ENCODE measurements around the gene STRADA. TPM values are rescaled to one million over a fixed set of nuclear protein-coding genes. Genes with fewer than 3 reads are reported as not detected.

STRADA gene
- total and polyA plus RNA-seq, 10 of the 15 experiments (the other 5 are each of a cell fraction or from before 2014, with no cell fraction given), result 13.3 to 54.1 (median 44.0) TPM

DNA sequence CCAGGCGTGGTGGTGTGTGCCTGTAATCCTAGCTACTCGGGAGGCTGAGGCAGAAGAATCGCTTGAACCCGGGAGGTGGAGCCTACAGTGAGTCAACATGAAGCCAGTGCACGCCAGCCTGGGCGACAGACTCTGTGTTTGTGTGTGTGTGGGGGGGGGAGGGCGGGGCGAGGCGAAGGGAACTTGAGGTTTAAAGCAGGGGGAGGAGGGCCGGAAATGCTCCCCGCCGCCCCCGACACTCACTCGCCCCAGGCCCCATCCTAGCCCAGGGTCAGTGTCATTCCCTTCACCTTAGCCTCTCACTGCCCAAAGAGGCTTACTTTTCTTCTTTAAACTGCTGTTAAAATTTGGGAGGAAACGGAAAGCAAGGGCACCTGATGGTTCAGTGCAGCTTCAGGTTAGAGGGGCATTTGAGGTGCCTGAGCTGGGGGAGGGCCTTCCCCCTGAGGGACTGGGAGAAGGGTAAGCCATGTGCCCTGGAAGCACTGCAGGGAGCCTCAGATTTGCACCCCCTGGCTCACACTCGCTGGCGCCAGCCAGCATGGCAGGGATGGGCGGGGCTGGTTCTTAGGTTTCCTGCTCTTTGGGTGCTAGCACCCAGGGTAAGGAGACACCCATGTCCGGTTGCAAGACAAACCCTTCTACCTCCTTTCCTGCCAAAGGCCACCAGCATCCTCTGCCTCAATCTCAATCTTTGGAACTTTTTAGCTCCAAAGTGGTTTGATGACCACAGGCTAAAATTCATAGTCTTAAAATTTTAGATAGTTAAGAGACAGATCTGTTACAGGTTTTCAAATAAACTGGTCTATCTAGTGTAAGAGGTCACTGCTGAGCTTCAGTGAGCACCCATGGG lies 39.5 kb downstream of the STRADA start (continued):
- TF ChIP-seq, protein P1, sequence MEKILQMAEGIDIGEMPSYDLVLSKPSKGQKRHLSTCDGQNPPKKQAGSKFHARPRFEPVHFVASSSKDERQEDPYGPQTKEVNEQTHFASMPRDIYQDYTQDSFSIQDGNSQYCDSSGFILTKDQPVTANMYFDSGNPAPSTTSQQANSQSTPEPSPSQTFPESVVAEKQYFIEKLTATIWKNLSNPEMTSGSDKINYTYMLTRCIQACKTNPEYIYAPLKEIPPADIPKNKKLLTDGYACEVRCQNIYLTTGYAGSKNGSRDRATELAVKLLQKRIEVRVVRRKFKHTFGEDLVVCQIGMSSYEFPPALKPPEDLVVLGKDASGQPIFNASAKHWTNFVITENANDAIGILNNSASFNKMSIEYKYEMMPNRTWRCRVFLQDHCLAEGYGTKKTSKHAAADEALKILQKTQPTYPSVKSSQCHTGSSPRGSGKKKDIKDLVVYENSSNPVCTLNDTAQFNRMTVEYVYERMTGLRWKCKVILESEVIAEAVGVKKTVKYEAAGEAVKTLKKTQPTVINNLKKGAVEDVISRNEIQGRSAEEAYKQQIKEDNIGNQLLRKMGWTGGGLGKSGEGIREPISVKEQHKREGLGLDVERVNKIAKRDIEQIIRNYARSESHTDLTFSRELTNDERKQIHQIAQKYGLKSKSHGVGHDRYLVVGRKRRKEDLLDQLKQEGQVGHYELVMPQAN (conservative IDR thresholded peaks at IDR 0.05), result peak; percentile 44
- peak; percentile 31; the same call in 1 of the 2 replicates for TF ChIP-seq DPF2 (IDR thresholded peaks at IDR 0.05)

DNA sequence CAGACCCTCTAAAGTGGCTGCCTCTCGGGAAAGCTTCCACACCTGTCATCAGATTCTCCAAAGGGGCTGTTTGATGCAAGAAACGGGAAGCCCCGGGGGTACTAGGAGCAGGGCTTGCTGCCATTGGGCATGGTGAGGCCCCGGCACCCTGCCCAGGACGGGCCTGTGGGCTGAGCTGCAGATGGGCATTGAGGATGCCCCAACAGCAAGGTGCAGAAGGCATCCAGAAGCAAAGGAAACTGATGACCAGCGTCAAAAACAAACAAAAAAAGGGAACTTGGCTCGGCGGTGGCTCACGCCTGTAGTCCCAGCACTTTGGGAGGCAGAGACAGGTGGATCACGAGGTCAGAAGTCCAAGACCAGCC lies 40.2 kb downstream of the STRADA start:
- Histone ChIP-seq H3K9ac (ENCODE audit: control insufficient read depth, insufficient read depth, low read length) (peak overlapping the region; percentile 86), H3K36me3 (ENCODE audit: control insufficient read depth in 2 of 2, insufficient read depth in 2 of 2, low read length in 1 of 2) (peaks cover 1 to 11% of the 10 kb centered on the region in 2 experiments; a peak in 3 of 4 replicates), H3K4me3 (peak overlapping the region; percentile 91), H4K20me1 (ENCODE audit: control insufficient read depth, insufficient read depth) (no peaks in the 10 kb centered on the region), H3K4me1 (ENCODE audit: control insufficient read depth, insufficient read depth, low read length) (peaks cover 29% of the 10 kb centered on the region), H3K4me2 (ENCODE audit: control insufficient read depth, insufficient read depth) (peak overlapping the region; percentile 92), H3K9me3 (replicated peaks; ENCODE audit: control insufficient read depth, insufficient read depth, low read length) (no peaks in the 10 kb centered on the region), H3K27me3 (replicated peaks in 1 of 2; ENCODE audit: control insufficient read depth in 2 of 2, insufficient read depth in 2 of 2, low read length in 1 of 2) (no peaks in the 10 kb centered on the region), H2AFZ (ENCODE audit: control insufficient read depth, low read depth, low read length) (no peak overlapping the region), H3K27ac (ENCODE audit: control insufficient read depth, insufficient read depth) (peak overlapping the region; percentile 94), H3K79me2 (ENCODE audit: control insufficient read depth, insufficient read depth, low read length) (peaks cover 63% of the 10 kb centered on the region)
- DNase-seq (ENCODE audit: low read depth, low spot score) (no peak), FAIRE-seq (no peak), ATAC-seq (no peak)
- CTCF ChIA-PET, result interaction anchor here (0.7 to 2.3 kb wide), 10 partner anchors 18 to 276 kb away, joined by 3 to 11 read pairs (median 4); partner anchors contain the start of genes MAP3K3 and STRADA
- in situ Hi-C loops (cut with MboI) (no loop called here), intact Hi-C loops (cut with micrococcal nuclease; ENCODE audit: unreplicated experiment) (no loop called here)
- POLR2A ChIA-PET, result interaction anchor here (0.6 to 4.2 kb wide), 15 partner anchors 21 to 319 kb away, joined by 3 to 42 read pairs (median 4); partner anchors contain the start of genes CCDC47, DCAF7, DDX42 and ICAM2
- SMC1A ChIA-PET (ENCODE audit: uncharacterized antibody, unreplicated experiment), result interaction anchor here (0.7 to 2.1 kb wide), 5 partner anchors 35 to 67 kb away, joined by 3 to 6 read pairs (median 4); no protein-coding TSS in a partner anchor
- BruUV-seq (replicated peaks), result no TSS peak
- under 1% methylated on average over 10 of the region's 10 CpGs for WGBS (ENCODE audit: insufficient coverage, insufficient replicate concordance, low lambda C conversion rate, missing lambda C conversion rate)
- RAD21 ChIA-PET (ENCODE audit: unreplicated experiment), result interaction anchor here (0.6 to 3.8 kb wide), 6 partner anchors 40 to 295 kb away, joined by 3 to 23 read pairs (median 4); partner anchors contain the start of genes CCDC47, DDX42 and STRADA
- TF ChIP-seq, protein P1 (conservative IDR thresholded peaks at IDR 0.05), result 0 out of 2 replicates have a peak, but pooled peaks have one; percentile 10
- TF ChIP-seq, protein P2, sequence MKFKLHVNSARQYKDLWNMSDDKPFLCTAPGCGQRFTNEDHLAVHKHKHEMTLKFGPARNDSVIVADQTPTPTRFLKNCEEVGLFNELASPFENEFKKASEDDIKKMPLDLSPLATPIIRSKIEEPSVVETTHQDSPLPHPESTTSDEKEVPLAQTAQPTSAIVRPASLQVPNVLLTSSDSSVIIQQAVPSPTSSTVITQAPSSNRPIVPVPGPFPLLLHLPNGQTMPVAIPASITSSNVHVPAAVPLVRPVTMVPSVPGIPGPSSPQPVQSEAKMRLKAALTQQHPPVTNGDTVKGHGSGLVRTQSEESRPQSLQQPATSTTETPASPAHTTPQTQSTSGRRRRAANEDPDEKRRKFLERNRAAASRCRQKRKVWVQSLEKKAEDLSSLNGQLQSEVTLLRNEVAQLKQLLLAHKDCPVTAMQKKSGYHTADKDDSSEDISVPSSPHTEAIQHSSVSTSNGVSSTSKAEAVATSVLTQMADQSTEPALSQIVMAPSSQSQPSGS (IDR thresholded peaks at IDR 0.05; ENCODE audit: low read length), result no peak
- TF ChIP-seq SUPT20H (IDR thresholded peaks at IDR 0.05; ENCODE audit: borderline replicate concordance, control insufficient read depth, low read depth, low read length) (no peak), SUZ12 (IDR thresholded peaks at IDR 0.05; ENCODE audit: unreplicated experiment) (no peak), SRF (IDR thresholded peaks at IDR 0.05; ENCODE audit: low read depth in 2 of 2, low read length in 2 of 2) (no peak), TAF1 (IDR thresholded peaks at IDR 0.05; ENCODE audit: borderline replicate concordance, low read depth, low read length) (0 out of 2 replicates have a peak, but pooled peaks have one; percentile 41), IKZF1 (conservative IDR thresholded peaks at IDR 0.05) (no peak)
- TF ChIP-seq, protein P3, sequence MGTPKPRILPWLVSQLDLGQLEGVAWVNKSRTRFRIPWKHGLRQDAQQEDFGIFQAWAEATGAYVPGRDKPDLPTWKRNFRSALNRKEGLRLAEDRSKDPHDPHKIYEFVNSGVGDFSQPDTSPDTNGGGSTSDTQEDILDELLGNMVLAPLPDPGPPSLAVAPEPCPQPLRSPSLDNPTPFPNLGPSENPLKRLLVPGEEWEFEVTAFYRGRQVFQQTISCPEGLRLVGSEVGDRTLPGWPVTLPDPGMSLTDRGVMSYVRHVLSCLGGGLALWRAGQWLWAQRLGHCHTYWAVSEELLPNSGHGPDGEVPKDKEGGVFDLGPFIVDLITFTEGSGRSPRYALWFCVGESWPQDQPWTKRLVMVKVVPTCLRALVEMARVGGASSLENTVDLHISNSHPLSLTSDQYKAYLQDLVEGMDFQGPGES (IDR thresholded peaks at IDR 0.05), result no peak
- TF ChIP-seq, protein P4, sequence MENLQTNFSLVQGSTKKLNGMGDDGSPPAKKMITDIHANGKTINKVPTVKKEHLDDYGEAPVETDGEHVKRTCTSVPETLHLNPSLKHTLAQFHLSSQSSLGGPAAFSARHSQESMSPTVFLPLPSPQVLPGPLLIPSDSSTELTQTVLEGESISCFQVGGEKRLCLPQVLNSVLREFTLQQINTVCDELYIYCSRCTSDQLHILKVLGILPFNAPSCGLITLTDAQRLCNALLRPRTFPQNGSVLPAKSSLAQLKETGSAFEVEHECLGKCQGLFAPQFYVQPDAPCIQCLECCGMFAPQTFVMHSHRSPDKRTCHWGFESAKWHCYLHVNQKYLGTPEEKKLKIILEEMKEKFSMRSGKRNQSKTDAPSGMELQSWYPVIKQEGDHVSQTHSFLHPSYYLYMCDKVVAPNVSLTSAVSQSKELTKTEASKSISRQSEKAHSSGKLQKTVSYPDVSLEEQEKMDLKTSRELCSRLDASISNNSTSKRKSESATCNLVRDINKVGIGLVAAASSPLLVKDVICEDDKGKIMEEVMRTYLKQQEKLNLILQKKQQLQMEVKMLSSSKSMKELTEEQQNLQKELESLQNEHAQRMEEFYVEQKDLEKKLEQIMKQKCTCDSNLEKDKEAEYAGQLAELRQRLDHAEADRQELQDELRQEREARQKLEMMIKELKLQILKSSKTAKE (IDR thresholded peaks at IDR 0.05; ENCODE audit: low read depth, poor library complexity, severe bottlenecking), result no peak
